Common myeloid progenitor, CD34-positive (primary cell): ENCODE measurements around the gene C11orf21.
A peak's percentile ranks its signal among the peaks of the same experiment; 100 is the strongest.
"Not testable (repeated sequence)": the region's sequence is repeated elsewhere in the genome, so short reads cannot be mapped to it uniquely, and the experiment has no call there.

Experiments used
- CTCF ChIA-PET: fragments of 350-600 bp; sonication (Branson Sonifier 250); formaldehyde crosslinking; loops from one replicate; lab custom pipeline; 2021; ENCODE audit warnings: antibody characterized with exemption; lab: Charles Lee
- POLR2A ChIA-PET: fragments of 350-600 bp; sonication (Branson Sonifier 250); formaldehyde crosslinking; loops from one replicate; lab custom pipeline; 2021; ENCODE audit warnings: antibody characterized with exemption; lab: Charles Lee
- DNase-seq, 3 donors: peaks; one replicate each; pipeline versions ENCODE4 v3.0.0 to v3.0.0-alpha.2; 2013
- H3K27ac ChIP-seq, 2 experiments: 1 replicate in 1 of 2; 2 replicates in 1 of 2; pipeline ENCODE4 v1.7.0; 2013; ENCODE audit warnings: inconsistent platforms in 2 of 2, low read length in 2 of 2, mild to moderate bottlenecking in 2 of 2, low read depth in 1 of 2, moderate library complexity in 1 of 2; ENCODE audit not compliant: severe bottlenecking in 2 of 2, insufficient read depth in 1 of 2, poor library complexity in 1 of 2
- H3K27me3 ChIP-seq, 5 experiments: replicated peaks in 2 of 5; 1 replicate in 3 of 5; 2 replicates in 2 of 5; pipeline versions ENCODE4 v1.6.1 to v1.7.0; 2013; ENCODE audit warnings: low read length in 4 of 5, mild to moderate bottlenecking in 2 of 5, moderate library complexity in 2 of 5, inconsistent platforms in 1 of 5; ENCODE audit not compliant: insufficient read depth in 5 of 5, control insufficient read depth in 4 of 5
- H3K36me3 ChIP-seq, 4 experiments: 1 replicate in 2 of 4; 2 replicates in 2 of 4; pipeline versions ENCODE4 v1.6.1 to v1.7.0; 2013; ENCODE audit warnings: low read length in 3 of 4, control low read depth in 1 of 4, mild to moderate bottlenecking in 1 of 4; ENCODE audit not compliant: control insufficient read depth in 4 of 4, insufficient read depth in 4 of 4
- H3K4me1 ChIP-seq, 4 experiments: 1 replicate in 3 of 4; 2 replicates in 1 of 4; pipeline versions ENCODE4 v1.6.1 to v1.7.1; 2013; ENCODE audit warnings: low read length in 3 of 4, mild to moderate bottlenecking in 3 of 4, control low read depth in 1 of 4, inconsistent platforms in 1 of 4, moderate library complexity in 1 of 4; ENCODE audit not compliant: control insufficient read depth in 4 of 4, insufficient read depth in 4 of 4; ENCODE audit errors: control extremely low read depth in 1 of 4
- H3K4me3 ChIP-seq, 7 experiments: 1 replicate in 4 of 7; 2 replicates in 3 of 7; pipeline versions ENCODE4 v1.5.1 to v1.7.0; 2013; ENCODE audit warnings: mild to moderate bottlenecking in 7 of 7, low read length in 6 of 7, moderate library complexity in 6 of 7, inconsistent platforms in 2 of 7, low read depth in 2 of 7, control low read depth in 1 of 7; ENCODE audit not compliant: insufficient read depth in 4 of 7, control insufficient read depth in 1 of 7; ENCODE audit errors: extremely low read depth in 1 of 7
- H3K9me3 ChIP-seq, 5 experiments: 1 replicate in 4 of 5; 2 replicates in 1 of 5; pipeline versions ENCODE4 v1.6.1 to v1.7.1; 2013; ENCODE audit warnings: low read length in 4 of 5, mild to moderate bottlenecking in 2 of 5, inconsistent platforms in 1 of 5, low read depth in 1 of 5, moderate library complexity in 1 of 5; ENCODE audit not compliant: control insufficient read depth in 4 of 5, insufficient read depth in 2 of 5; ENCODE audit errors: control extremely low read depth in 1 of 5
- WGBS: methylation state at CpG from one replicate; pipeline ENCODE4 v1.1.5; 2013; ENCODE audit not compliant: insufficient coverage; 5-methylcytosine and 5-hydroxymethylcytosine counted together

Gene C11orf21

DNA sequence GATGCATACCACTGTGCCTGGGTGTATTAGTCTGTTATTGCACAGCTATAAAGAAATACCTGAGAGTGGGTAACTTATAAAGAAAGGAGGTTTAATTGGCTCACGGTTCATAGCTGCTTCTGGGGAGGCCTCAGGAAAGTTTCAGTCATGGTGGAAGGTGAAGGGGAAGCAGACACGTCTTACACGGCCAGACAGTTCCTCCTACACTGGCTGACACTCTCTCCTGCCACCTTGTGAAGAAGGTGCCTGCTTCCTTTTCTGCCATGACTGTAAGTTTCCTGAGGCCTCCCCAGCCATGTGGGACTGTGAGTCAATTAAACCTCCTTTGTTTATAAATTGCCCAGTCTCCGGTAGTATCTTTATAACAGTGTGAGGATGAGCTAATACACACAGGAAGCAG lies 41.8 kb upstream of the C11orf21 start:
- 82% methylated on average over 4 of the region's 4 CpGs for WGBS

DNA sequence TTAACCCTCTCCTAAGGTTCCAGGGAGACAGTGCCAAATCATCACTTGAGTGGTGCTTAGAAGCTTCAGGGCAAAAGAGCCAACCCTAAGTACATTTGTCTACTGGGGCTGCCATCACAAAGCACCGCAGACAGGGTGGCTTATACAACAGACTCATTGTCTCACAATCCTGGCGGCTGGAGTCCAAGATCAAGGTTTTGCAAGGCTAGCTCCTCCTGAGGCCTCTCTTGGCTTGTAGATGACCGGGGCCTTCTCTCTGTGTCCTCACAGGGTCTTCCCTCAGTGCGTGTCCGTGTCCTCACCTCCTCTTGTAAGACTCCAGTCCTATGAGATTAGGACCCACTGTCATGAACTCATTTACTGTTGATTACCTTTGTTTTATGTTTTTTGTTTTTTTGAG lies 41.3 kb upstream of the C11orf21 start:
- no peaks in the 10 kb centered on the region for H3K36me3 ChIP-seq
- ChIA-PET POLR2A (no interaction called here), CTCF (no interaction called here)
- WGBS = 72% methylated on average over 4 of the region's 5 CpGs
- no peak overlapping the region for H3K27ac ChIP-seq
- no peak for DNase-seq
- H3K9me3 ChIP-seq = peaks cover 0 to 20% (median 5%) of the 10 kb centered on the region in 5 experiments
- peaks cover 0 to 3% (median 0%) of the 10 kb centered on the region in 5 experiments for H3K27me3 ChIP-seq
- no peak overlapping the region for H3K4me3 ChIP-seq
- H3K4me1 ChIP-seq = no peaks in the 10 kb centered on the region

More for the DNA sequence above, 41.8 kb upstream of the C11orf21 start:
- no peaks in the 10 kb centered on the region for H3K36me3 ChIP-seq
- H3K4me1 ChIP-seq = no peaks in the 10 kb centered on the region
- no peak overlapping the region for H3K27ac ChIP-seq
- peaks cover 0 to 3% (median 0%) of the 10 kb centered on the region in 5 experiments for H3K27me3 ChIP-seq
- ChIA-PET CTCF (no interaction called here), POLR2A (no interaction called here)
- no peak overlapping the region for H3K4me3 ChIP-seq
- no peak for DNase-seq
- peaks cover 0 to 22% (median 7%) of the 10 kb centered on the region in 5 experiments for H3K9me3 ChIP-seq

DNA sequence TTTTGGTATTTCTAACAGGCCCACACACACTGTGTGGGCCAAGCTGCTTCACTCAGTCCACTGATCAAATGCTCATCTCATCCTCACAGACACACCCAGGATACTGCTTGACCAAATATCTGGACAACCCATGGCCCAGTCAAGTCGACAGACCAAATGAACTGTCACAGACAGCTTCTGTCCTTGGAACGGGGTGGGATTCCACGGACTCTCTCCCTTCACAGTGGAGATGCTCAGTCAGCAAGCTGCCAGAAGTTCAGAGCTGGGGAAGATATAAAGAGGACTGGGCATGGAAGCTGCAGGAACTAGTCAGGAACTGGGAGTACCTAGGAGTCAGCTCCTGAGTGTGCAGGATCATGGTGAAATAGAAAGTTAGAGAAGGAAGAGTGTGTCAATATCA lies 40.8 kb upstream of the C11orf21 start:
- DNase-seq = no peak
- H3K4me3 ChIP-seq = no peak overlapping the region
- H3K9me3 ChIP-seq = peaks cover 0 to 19% (median 5%) of the 10 kb centered on the region in 5 experiments
- CTCF ChIA-PET = no interaction called here
- H3K27me3 ChIP-seq = peaks cover 0 to 3% (median 0%) of the 10 kb centered on the region in 5 experiments
- WGBS = 94% methylated on average over 3 of the region's 3 CpGs
- H3K36me3 ChIP-seq = no peaks in the 10 kb centered on the region
- POLR2A ChIA-PET = interaction anchor here (1.1 kb wide), 1 partner anchor 35 kb away, joined by 3 read pairs; no protein-coding TSS in a partner anchor
- no peak overlapping the region for H3K27ac ChIP-seq
- H3K4me1 ChIP-seq = no peaks in the 10 kb centered on the region

DNA sequence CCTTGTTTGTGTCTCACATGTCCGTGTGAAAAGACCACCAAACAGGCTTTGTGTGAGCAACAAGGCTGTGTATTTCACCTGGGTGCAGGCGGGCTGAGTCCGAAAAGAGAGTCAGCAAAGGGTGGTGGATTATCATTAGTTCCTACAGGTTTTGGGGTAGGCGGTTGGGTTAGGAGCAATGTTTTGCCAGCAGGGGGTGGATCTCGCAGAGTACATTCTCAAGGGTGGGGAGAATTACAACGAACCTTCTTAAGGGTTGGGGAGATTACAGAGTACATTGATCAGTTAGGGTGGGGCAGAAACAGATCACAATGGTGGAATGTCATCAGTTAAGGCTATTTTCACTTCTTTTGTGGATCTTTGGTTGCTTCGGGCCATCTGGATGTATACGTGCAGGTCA lies 37.0 kb upstream of the C11orf21 start:
- H3K4me3 ChIP-seq, H3K4me1 ChIP-seq, H3K9me3 ChIP-seq, H3K36me3 ChIP-seq, H3K27me3 ChIP-seq, H3K27ac ChIP-seq, CTCF ChIA-PET, POLR2A ChIA-PET: not testable (repeated sequence)
- 87% methylated on average over 8 of the region's 8 CpGs for WGBS
- peak in 2 of 3 donors; percentile 5 to 24 for DNase-seq

DNA sequence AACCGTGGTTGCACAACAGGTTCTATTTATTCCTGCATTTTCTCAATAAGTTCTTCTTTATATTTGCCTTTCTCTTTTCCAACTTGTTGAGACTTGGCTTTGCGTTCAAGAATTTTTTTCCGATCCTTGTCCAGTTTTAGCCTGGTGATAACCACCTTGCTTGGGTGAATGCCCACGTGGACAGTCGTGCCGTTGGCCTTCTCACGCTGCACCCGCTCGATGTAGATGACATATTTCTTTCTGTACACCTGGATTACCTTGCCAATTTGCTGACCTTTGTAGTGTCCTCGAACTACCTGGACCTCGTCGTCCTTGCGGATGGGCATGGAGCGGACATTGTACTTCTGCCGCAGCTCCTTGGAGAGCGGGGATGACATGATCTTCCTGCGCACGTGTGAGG lies 33.6 kb upstream of the C11orf21 start:
- H3K9me3 ChIP-seq = peaks cover 0 to 12% (median 8%) of the 10 kb centered on the region in 5 experiments
- H3K36me3 ChIP-seq, H3K27me3 ChIP-seq, POLR2A ChIA-PET, DNase-seq, H3K4me1 ChIP-seq, H3K4me3 ChIP-seq, H3K27ac ChIP-seq: not testable (repeated sequence)
- WGBS = 97% methylated on average over 11 of the region's 18 CpGs
- CTCF ChIA-PET = interaction anchor here (1.5 kb wide), 1 partner anchor 48 kb away, joined by 4 read pairs; no protein-coding TSS in a partner anchor

DNA sequence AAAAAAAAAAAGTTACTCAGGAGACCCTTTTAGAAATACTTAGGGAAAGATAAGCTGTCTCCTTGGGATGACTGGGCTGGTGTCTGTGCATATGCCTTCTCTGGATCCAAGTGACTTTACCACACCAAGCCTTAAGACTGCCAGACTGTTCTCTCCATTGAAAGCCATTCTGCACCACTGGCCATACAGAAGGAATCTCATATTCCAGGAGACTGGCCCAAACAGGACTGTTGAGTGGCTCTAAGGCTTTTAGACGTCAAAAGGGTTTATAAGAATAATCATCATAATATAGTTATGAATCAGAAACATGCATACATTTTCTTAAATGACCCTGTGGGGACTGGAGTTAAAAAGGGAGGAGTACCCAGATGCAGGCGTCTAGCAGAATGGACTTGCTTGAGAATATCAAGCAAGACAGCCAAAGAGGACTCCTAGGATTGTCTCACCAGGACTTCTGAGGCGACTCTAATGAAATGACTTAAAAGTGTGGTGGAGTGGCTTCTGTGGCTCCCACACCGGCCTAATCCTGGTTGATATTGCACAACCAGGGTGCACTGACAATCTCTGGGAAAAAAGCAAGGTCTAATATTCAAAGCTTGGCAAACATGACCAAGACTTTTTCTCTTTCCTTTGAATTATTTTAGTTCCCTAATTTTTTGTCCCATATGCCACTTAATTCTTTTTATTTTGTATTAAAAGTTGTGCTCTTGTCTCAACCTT lies 31.9 kb upstream of the C11orf21 start:
- no CpG with 5 or more reads among the region's 4 CpGs for WGBS
- peaks cover 0 to 12% (median 8%) of the 10 kb centered on the region in 5 experiments for H3K9me3 ChIP-seq
- DNase-seq, H3K27ac ChIP-seq, H3K4me3 ChIP-seq, H3K27me3 ChIP-seq, H3K36me3 ChIP-seq, POLR2A ChIA-PET, H3K4me1 ChIP-seq, CTCF ChIA-PET: not testable (repeated sequence)

DNA sequence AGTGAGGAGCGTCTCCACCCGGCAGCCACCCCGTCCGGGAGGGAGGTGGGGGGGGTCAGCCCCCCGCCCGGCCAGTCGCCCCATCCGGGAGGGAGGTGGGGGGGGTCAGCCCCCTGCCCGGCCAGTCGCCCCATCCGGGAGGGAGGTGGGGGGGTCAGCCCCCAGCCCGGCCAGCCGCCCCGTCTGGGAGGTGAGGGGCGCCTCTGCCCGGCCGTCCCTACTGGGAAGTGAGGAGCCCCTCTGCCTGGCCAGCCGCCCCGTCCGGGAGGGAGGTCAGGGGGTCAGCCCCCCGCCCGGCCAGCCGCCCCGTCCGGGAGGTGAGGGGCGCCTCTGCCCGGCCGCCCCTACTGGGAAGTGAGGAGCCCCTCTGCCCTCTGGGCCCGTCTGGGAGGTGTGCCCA lies 30.9 kb upstream of the C11orf21 start:
- H3K36me3 ChIP-seq, H3K4me3 ChIP-seq, POLR2A ChIA-PET, H3K27ac ChIP-seq, H3K4me1 ChIP-seq, DNase-seq, CTCF ChIA-PET: not testable (repeated sequence)
- Histone ChIP-seq H3K9me3 (peaks cover 0 to 12% (median 8%) of the 10 kb centered on the region in 5 experiments), H3K27me3 (peaks cover 0 to 12% (median 0%) of the 10 kb centered on the region in 5 experiments)
- no CpG with 5 or more reads among the region's 29 CpGs for WGBS
